PC-9 (cell line): ENCODE measurements around the gene MAPK8IP3. TPM values are rescaled to one million over a fixed set of nuclear protein-coding genes. Genes with fewer than 3 reads are reported as not detected.

Experiments used
- BruUV-seq: library from RNA; stranded (reverse); fragments of 400-500 nt; replicated peaks from 2 replicates; lab custom pipeline; 2021; lab: Mats Ljungman, UMichigan
- CTCF ChIA-PET: fragments of 300-600 bp; sonication (Branson Sonifier 250); formaldehyde crosslinking; loops from one replicate; lab custom pipeline; 2022; ENCODE audit warnings: antibody characterized with exemption; lab: Charles Lee
- POLR2A ChIA-PET: fragments of 300-600 bp; sonication (Branson Sonifier 250); formaldehyde crosslinking; loops from one replicate; lab custom pipeline; 2022; ENCODE audit warnings: antibody characterized with exemption; ENCODE audit not compliant: unreplicated experiment; lab: Charles Lee
- DNase-seq, 2 experiments: peaks; one replicate each; pipeline versions ENCODE4 v3.0.0 to v3.0.0-alpha.2; 2015 to 2022; ENCODE audit warnings: mixed read lengths in 1 of 2
- H2AFZ ChIP-seq: fragments of 200-600 bp; sonication (generic); 2 replicates; pipeline ENCODE4 v1.8.1; 2017; ENCODE audit warnings: antibody characterized with exemption
- H3F3A ChIP-seq: fragments of 200-600 bp; sonication (generic); 2 replicates; pipeline ENCODE4 v1.8.1; 2017; ENCODE audit warnings: antibody characterized with exemption, mild to moderate bottlenecking, low read depth; ENCODE audit not compliant: insufficient read depth
- H3K27ac ChIP-seq: fragments of 200-600 bp; sonication (generic); 2 replicates; pipeline ENCODE4 v1.6.1; 2016; ENCODE audit warnings: mixed run types
- H3K27me3 ChIP-seq: fragments of 200-600 bp; sonication (generic); 2 replicates; pipeline ENCODE4 v1.6.1; 2016; ENCODE audit warnings: low read depth, mixed run types; ENCODE audit not compliant: insufficient read depth
- H3K36me3 ChIP-seq: fragments of 200-600 bp; sonication (generic); 2 replicates; pipeline ENCODE4 v1.6.1; 2016; ENCODE audit warnings: low read depth, mixed run types
- H3K4me1 ChIP-seq: fragments of 200-600 bp; sonication (generic); replicated peaks from 2 replicates; pipeline ENCODE4 v1.6.1; 2016; ENCODE audit warnings: mixed run types; ENCODE audit not compliant: insufficient read depth
- H3K4me2 ChIP-seq: fragments of 200-600 bp; sonication (generic); 2 replicates; pipeline ENCODE4 v1.6.1; 2017; ENCODE audit warnings: mixed run types
- H3K4me3 ChIP-seq: fragments of 200-600 bp; sonication (generic); 2 replicates; pipeline ENCODE4 v1.6.1; 2016; ENCODE audit warnings: mixed run types
- H3K79me2 ChIP-seq: fragments of 200-600 bp; sonication (generic); 2 replicates; pipeline ENCODE4 v1.6.1; 2017; ENCODE audit warnings: low read depth, mixed run types
- H3K9me2 ChIP-seq: fragments of 200-600 bp; sonication (generic); 2 replicates; pipeline ENCODE4 v1.8.1; 2017; ENCODE audit warnings: mild to moderate bottlenecking; ENCODE audit not compliant: insufficient read depth
- H3K9me3 ChIP-seq: fragments of 200-600 bp; sonication (generic); 2 replicates; pipeline ENCODE4 v1.8.1; 2016; ENCODE audit warnings: low read depth; ENCODE audit not compliant: insufficient read depth
- H4K20me1 ChIP-seq: fragments of 200-600 bp; sonication (generic); 2 replicates; pipeline ENCODE4 v1.8.1; 2017; ENCODE audit not compliant: insufficient read depth
- EZH2 ChIP-seq: fragments of 200-600 bp; sonication (generic); IDR thresholded peaks from 2 replicates; pipeline ENCODE4 v1.8.0; 2017; ENCODE audit warnings: antibody characterized with exemption, low read depth
- intact Hi-C: fragments of 100-400 bp; cut with micrococcal nuclease; formaldehyde crosslinking; loops from one replicate; pipeline ENCODE4 v1.10.0; 2022; ENCODE audit not compliant: unreplicated experiment
- total RNA-seq: library from RNA; stranded (reverse); gene quantifications from 2 replicates; pipeline ENCODE4 v1.2.3, GENCODE V29; 2021
- TF ChIP-seq, protein P1 (sequence below): fragments of 200-600 bp; sonication (generic); conservative IDR thresholded peaks from 2 replicates; pipeline ENCODE4 v1.6.1; 2017; ENCODE audit warnings: mixed run types, antibody characterized with exemption, mild to moderate bottlenecking, moderate library complexity

MAPK8IP3 gene
- total RNA-seq, 1 experiment from 2014 or later, result 125 TPM

DNA sequence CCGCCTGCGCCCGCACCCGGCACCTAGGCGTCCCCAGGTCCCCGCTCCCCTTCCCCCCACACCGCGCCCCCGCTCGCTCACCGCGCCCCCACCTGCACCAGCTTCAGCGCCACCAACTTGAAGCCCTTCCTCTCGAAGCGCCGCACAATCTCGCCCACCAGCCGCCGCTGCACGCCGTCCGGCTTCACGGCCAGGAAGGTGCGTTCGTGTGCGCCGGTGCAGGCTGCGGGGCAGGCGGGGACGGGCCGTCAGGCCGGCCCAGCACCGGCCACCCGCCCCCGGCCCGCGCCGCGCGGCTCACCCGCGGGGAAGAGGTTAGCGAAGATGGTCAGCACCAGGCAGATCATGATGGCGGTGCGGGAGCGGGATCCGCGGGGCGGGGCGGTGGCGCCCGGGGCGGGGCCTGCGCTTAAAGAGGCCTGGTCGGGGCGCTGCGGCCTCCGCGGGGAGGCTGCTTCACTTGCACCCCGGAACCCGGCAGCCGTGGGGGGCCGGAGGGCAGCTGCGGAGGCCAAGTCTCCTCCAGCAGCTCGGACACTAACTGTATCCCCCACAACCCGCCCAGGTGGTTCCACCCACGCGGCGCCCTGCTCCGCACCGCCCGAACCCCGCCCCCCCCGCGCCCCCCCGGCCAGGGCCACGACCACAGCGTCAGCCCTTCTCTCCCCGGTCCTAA is 65.3 kb downstream of the MAPK8IP3 start, which contains the start of gene NME3:
NME3 (minus strand) TSS at position 356 of the 676 bp plus-strand sequence; CDS start at position 347, 9 bp downstream.
- peaks cover 19% of the 10 kb centered on the region for H4K20me1 ChIP-seq
- peak; percentile 46 to 80 for DNase-seq
- H3K4me1 ChIP-seq, result peaks cover 19% of the 10 kb centered on the region
- no peaks in the 10 kb centered on the region for H3K9me3 ChIP-seq
- POLR2A ChIA-PET, result interaction anchor here (0.6 to 0.8 kb wide), 4 partner anchors 25 to 119 kb away, joined by 3 to 21 read pairs (median 4); no protein-coding TSS in a partner anchor
- no peak for TF ChIP-seq EZH2
- TF ChIP-seq, protein P1, sequence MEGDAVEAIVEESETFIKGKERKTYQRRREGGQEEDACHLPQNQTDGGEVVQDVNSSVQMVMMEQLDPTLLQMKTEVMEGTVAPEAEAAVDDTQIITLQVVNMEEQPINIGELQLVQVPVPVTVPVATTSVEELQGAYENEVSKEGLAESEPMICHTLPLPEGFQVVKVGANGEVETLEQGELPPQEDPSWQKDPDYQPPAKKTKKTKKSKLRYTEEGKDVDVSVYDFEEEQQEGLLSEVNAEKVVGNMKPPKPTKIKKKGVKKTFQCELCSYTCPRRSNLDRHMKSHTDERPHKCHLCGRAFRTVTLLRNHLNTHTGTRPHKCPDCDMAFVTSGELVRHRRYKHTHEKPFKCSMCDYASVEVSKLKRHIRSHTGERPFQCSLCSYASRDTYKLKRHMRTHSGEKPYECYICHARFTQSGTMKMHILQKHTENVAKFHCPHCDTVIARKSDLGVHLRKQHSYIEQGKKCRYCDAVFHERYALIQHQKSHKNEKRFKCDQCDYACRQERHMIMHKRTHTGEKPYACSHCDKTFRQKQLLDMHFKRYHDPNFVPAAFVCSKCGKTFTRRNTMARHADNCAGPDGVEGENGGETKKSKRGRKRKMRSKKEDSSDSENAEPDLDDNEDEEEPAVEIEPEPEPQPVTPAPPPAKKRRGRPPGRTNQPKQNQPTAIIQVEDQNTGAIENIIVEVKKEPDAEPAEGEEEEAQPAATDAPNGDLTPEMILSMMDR, result no peak
- peak within 1 kb of the TSS; percentile 92; the same call in 1 of the 2 replicates for H2AFZ ChIP-seq
- peaks cover 32% of the 10 kb centered on the region; the same call in 1 of the 2 replicates for H3F3A ChIP-seq
- intact Hi-C loops, result loop anchor here (5.0 kb wide), 2 partner anchors 94 to 191 kb away; partner anchors contain the start of genes JPT2 and RPS2
- no TSS peak for BruUV-seq
- CTCF ChIA-PET, result interaction anchor here (0.6 kb wide), 2 partner anchors 27 to 158 kb away, joined by 3 to 5 read pairs; no protein-coding TSS in a partner anchor
- H3K4me3 ChIP-seq, result peak within 1 kb of the TSS; percentile 77
- H3K27me3 ChIP-seq, result no peaks in the 10 kb centered on the region
- H3K79me2 ChIP-seq, result peaks cover 39% of the 10 kb centered on the region
- H3K4me2 ChIP-seq, result peak within 1 kb of the TSS; percentile 99
- 0 out of 2 replicates have a peak, but pooled peaks cover 5% of the 10 kb centered on the region for H3K36me3 ChIP-seq
- peak within 1 kb of the TSS; percentile 77 for H3K27ac ChIP-seq
- H3K9me2 ChIP-seq, result no peaks in the 10 kb centered on the region

DNA sequence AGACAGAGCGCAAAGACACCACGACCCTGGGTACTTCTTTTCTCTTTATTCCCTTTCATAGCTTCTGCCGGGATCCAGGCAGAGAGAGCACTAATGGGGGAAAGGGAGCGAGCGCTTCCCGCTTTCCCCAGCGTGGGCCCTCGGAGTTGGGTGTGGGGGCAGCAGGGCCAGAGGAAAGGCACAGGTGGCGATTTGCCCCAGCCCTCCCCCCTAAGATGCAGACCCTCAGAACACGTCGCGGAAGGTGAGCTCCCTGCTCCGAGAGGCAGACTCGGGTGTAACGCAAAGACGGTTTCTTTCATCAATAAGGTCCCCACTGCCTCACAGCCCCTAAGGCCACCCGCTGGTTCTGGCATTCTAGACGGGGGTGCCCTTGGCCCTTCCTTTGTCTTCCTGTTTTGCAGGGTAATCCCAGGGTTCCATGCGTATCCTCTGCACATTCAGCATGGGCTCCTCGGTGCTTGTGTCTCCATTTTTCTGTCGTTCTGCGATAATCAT is 65.9 kb downstream of the MAPK8IP3 start:
- H3K27ac ChIP-seq, result peak overlapping the region; percentile 77
- ChIA-PET POLR2A (interaction anchor here (0.7 to 0.8 kb wide), 2 partner anchors 26 to 66 kb away, joined by 3 to 21 read pairs; no protein-coding TSS in a partner anchor), CTCF (interaction anchor here (0.6 kb wide), 1 partner anchor 28 kb away, joined by 5 read pairs; no protein-coding TSS in a partner anchor)
- H3K4me1 ChIP-seq, result peaks cover 19% of the 10 kb centered on the region
- BruUV-seq, result TSS peak; percentile 80
- intact Hi-C loops, result loop anchor here (2.0 to 5.0 kb wide), 4 partner anchors 65 to 190 kb away; partner anchors contain the start of genes JPT2, MAPK8IP3 and RPS2
- H3K27me3 ChIP-seq, result no peaks in the 10 kb centered on the region
- 0 out of 2 replicates have a peak, but pooled peaks cover 5% of the 10 kb centered on the region for H3K36me3 ChIP-seq
- peaks cover 39% of the 10 kb centered on the region for H3K79me2 ChIP-seq
- DNase-seq, result peak in 1 of 2 experiments; percentile 32
- H4K20me1 ChIP-seq, result peaks cover 19% of the 10 kb centered on the region
- TF ChIP-seq EZH2, result no peak
- H3K4me2 ChIP-seq, result peak overlapping the region; percentile 99
- H3K9me2 ChIP-seq, result no peaks in the 10 kb centered on the region
- no peaks in the 10 kb centered on the region for H3K9me3 ChIP-seq
- H3F3A ChIP-seq, result peaks cover 34% of the 10 kb centered on the region
- H3K4me3 ChIP-seq, result peak overlapping the region; percentile 77
- peak overlapping the region; percentile 92; the same call in 1 of the 2 replicates for H2AFZ ChIP-seq

GRCh38 chr16:1772362-1772907 is 66.4 kb downstream of the MAPK8IP3 start, which contains the start of gene EME2:
Gene EME2 (plus strand): TSS chr16:1772810. CDS start chr16:1773228, 418 bp downstream.
- POLR2A ChIA-PET, result interaction anchor here (0.8 kb wide), 1 partner anchor 26 kb away, joined by 3 read pairs; no protein-coding TSS in a partner anchor
- peak in 1 of 2 experiments; percentile 37 for DNase-seq
- Histone ChIP-seq H3K9me2 (no peaks in the 10 kb centered on the region), H3K27me3 (no peaks in the 10 kb centered on the region), H4K20me1 (peaks cover 22% of the 10 kb centered on the region), H3K4me2 (peak within 1 kb of the TSS; percentile 99), H3K4me3 (peak within 1 kb of the TSS; percentile 77), H3K36me3 (0 out of 2 replicates have a peak, but pooled peaks cover 5% of the 10 kb centered on the region), H3K27ac (peak within 1 kb of the TSS; percentile 77), H3K4me1 (peaks cover 19% of the 10 kb centered on the region), H3K9me3 (no peaks in the 10 kb centered on the region), H2AFZ (peak within 1 kb of the TSS; percentile 92), H3K79me2 (peaks cover 39% of the 10 kb centered on the region), H3F3A (peaks cover 38% of the 10 kb centered on the region)
- intact Hi-C loops, result loop anchor here (2.0 to 5.0 kb wide), 4 partner anchors 66 to 190 kb away; partner anchors contain the start of genes JPT2, MAPK8IP3 and RPS2
- TF ChIP-seq EZH2, result no peak
- TF ChIP-seq, protein P1, result no peak
- no TSS peak for BruUV-seq
- CTCF ChIA-PET, result interaction anchor here (0.6 to 0.7 kb wide), 3 partner anchors 26 to 150 kb away, joined by 3 to 5 read pairs (median 3); no protein-coding TSS in a partner anchor
